Common myeloid progenitor, CD34-positive (primary cell): ENCODE results near the gene SPATS2L.

Experiments used
- CTCF ChIA-PET: fragments of 350-600 bp; sonication (Branson Sonifier 250); formaldehyde crosslinking; loops from one replicate; lab custom pipeline; 2021; ENCODE audit warnings: antibody characterized with exemption; lab: Charles Lee
- POLR2A ChIA-PET: fragments of 350-600 bp; sonication (Branson Sonifier 250); formaldehyde crosslinking; loops from one replicate; lab custom pipeline; 2021; ENCODE audit warnings: antibody characterized with exemption; lab: Charles Lee
- DNase-seq, 3 donors: peaks; one replicate each; pipeline versions ENCODE4 v3.0.0 to v3.0.0-alpha.2; 2013
- H3K27ac ChIP-seq, 2 experiments: 1 replicate in 1 of 2; 2 replicates in 1 of 2; pipeline ENCODE4 v1.7.0; 2013; ENCODE audit warnings: inconsistent platforms in 2 of 2, low read length in 2 of 2, mild to moderate bottlenecking in 2 of 2, low read depth in 1 of 2, moderate library complexity in 1 of 2; ENCODE audit not compliant: severe bottlenecking in 2 of 2, insufficient read depth in 1 of 2, poor library complexity in 1 of 2
- H3K27me3 ChIP-seq, 5 experiments: replicated peaks in 2 of 5; 1 replicate in 3 of 5; 2 replicates in 2 of 5; pipeline versions ENCODE4 v1.6.1 to v1.7.0; 2013; ENCODE audit warnings: low read length in 4 of 5, mild to moderate bottlenecking in 2 of 5, moderate library complexity in 2 of 5, inconsistent platforms in 1 of 5; ENCODE audit not compliant: insufficient read depth in 5 of 5, control insufficient read depth in 4 of 5
- H3K36me3 ChIP-seq, 4 experiments: 1 replicate in 2 of 4; 2 replicates in 2 of 4; pipeline versions ENCODE4 v1.6.1 to v1.7.0; 2013; ENCODE audit warnings: low read length in 3 of 4, control low read depth in 1 of 4, mild to moderate bottlenecking in 1 of 4; ENCODE audit not compliant: control insufficient read depth in 4 of 4, insufficient read depth in 4 of 4
- H3K4me1 ChIP-seq, 4 experiments: 1 replicate in 3 of 4; 2 replicates in 1 of 4; pipeline versions ENCODE4 v1.6.1 to v1.7.1; 2013; ENCODE audit warnings: low read length in 3 of 4, mild to moderate bottlenecking in 3 of 4, control low read depth in 1 of 4, inconsistent platforms in 1 of 4, moderate library complexity in 1 of 4; ENCODE audit not compliant: control insufficient read depth in 4 of 4, insufficient read depth in 4 of 4; ENCODE audit errors: control extremely low read depth in 1 of 4
- H3K4me3 ChIP-seq, 7 experiments: 1 replicate in 4 of 7; 2 replicates in 3 of 7; pipeline versions ENCODE4 v1.5.1 to v1.7.0; 2013; ENCODE audit warnings: mild to moderate bottlenecking in 7 of 7, low read length in 6 of 7, moderate library complexity in 6 of 7, inconsistent platforms in 2 of 7, low read depth in 2 of 7, control low read depth in 1 of 7; ENCODE audit not compliant: insufficient read depth in 4 of 7, control insufficient read depth in 1 of 7; ENCODE audit errors: extremely low read depth in 1 of 7
- H3K9me3 ChIP-seq, 5 experiments: 1 replicate in 4 of 5; 2 replicates in 1 of 5; pipeline versions ENCODE4 v1.6.1 to v1.7.1; 2013; ENCODE audit warnings: low read length in 4 of 5, mild to moderate bottlenecking in 2 of 5, inconsistent platforms in 1 of 5, low read depth in 1 of 5, moderate library complexity in 1 of 5; ENCODE audit not compliant: control insufficient read depth in 4 of 5, insufficient read depth in 2 of 5; ENCODE audit errors: control extremely low read depth in 1 of 5
- WGBS: methylation state at CpG from one replicate; pipeline ENCODE4 v1.1.5; 2013; ENCODE audit not compliant: insufficient coverage; 5-methylcytosine and 5-hydroxymethylcytosine counted together

SPATS2L gene

DNA sequence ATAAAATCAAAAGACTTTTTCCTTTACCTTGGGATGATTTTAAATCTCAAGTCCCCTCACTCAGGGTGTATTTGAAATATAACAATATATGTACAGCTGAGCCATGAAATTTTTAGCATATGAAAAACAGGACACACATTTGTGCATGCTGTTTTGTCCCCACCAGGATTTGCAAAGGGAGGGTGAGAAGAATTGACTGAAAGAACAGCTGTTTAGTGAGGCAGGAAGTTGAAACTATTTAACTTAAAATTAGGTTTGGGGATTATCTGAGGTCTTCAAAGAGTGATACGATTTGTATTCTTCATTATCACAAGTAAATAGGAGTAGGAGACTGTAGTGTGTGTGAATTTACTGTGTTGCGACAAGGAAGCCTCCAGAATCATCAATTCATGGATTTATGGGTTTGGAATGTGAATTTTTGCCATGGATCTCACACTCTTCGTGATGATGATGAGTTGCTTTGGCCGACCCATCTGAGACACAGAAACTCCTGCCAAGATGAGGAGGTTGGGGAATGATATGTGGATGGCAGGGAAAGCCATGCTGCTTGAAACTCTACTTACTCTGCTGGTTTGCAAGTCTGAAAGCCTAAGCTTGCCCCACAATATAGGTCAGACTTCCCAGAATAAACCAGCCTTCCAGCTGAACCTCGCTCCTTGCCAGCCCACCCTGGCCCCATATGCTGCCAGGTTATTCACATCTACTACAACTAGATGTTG lies 31.0 kb upstream of the SPATS2L start:
- Histone ChIP-seq H3K27ac (no peak overlapping the region), H3K4me3 (no peak overlapping the region), H3K4me1 (no peaks in the 10 kb centered on the region), H3K9me3 (peaks cover 0 to 2% (median 0%) of the 10 kb centered on the region in 5 experiments), H3K36me3 (no peaks in the 10 kb centered on the region), H3K27me3 (no peaks in the 10 kb centered on the region)
- POLR2A ChIA-PET = no interaction called here
- DNase-seq = no peak
- CTCF ChIA-PET = interaction anchor here (0.7 to 1.5 kb wide), 2 partner anchors 9 to 28 kb away, joined by 3 read pairs; no protein-coding TSS in a partner anchor
- WGBS = 100% methylated on average over 2 of the region's 5 CpGs

DNA sequence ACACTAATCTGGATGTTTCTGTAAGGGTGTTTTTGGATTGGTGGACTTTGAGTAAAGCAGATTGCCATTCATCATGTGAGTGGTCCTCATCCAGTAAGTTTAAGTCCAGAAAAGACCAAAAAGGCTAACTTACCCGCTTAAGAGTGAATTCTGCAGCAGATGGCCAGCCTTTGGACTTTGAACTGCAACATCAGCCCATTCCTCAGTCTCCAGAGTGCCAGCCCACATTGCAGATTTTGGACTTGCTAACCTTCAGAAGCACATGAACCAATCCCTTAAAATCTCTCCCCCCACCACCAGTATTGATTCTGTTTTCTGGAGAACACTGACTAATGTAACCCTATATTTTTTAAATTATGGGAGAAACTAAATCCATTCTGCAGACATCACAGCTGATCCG lies 30.0 kb upstream of the SPATS2L start:
- POLR2A ChIA-PET = no interaction called here
- no peak for DNase-seq

DNA sequence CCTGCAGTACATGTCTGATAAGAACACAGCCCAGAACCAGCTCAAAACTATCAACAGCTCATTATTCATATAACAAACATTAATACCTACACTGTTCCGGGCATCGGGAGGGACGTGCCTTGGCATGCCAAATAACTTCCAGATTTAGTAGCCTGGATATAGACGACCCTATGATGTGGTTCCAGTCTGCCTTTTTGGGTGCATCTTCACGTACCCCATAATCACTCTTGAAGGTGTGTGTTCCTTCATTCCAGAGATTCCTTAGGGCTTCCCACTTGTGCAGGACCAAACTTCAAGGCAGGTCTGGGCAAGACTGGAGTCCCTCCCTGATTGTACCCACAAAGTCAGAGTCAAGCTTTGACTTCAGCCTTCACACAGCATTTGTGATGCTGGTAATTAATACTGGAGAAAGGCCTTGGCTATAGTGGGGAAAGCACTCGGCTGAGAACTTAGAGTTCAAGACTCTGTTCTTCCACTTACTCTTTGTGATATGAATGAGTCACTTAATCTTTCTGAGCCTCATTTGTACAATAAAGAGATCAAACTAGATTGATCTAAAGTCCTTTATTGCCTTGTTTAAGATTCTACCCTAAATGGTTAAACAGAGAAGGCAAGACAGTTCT lies 27.7 kb upstream of the SPATS2L start:
- DNase-seq = no peak
- WGBS = 98% methylated on average over 5 of the region's 6 CpGs
- Histone ChIP-seq H3K4me3 (no peak overlapping the region), H3K4me1 (no peaks in the 10 kb centered on the region), H3K9me3 (peaks cover 0 to 2% (median 0%) of the 10 kb centered on the region in 5 experiments), H3K36me3 (no peaks in the 10 kb centered on the region), H3K27me3 (no peaks in the 10 kb centered on the region), H3K27ac (no peak overlapping the region)
- POLR2A ChIA-PET = no interaction called here
- CTCF ChIA-PET = no interaction called here

More for the DNA sequence above, 30.0 kb upstream of the SPATS2L start:
- H3K27ac ChIP-seq = no peak overlapping the region
- 100% methylated on average over 1 of the region's 2 CpGs for WGBS
- CTCF ChIA-PET = no interaction called here
- H3K27me3 ChIP-seq = no peaks in the 10 kb centered on the region
- H3K4me1 ChIP-seq = no peaks in the 10 kb centered on the region
- no peak overlapping the region for H3K4me3 ChIP-seq
- peaks cover 0 to 2% (median 0%) of the 10 kb centered on the region in 5 experiments for H3K9me3 ChIP-seq
- H3K36me3 ChIP-seq = no peaks in the 10 kb centered on the region

DNA sequence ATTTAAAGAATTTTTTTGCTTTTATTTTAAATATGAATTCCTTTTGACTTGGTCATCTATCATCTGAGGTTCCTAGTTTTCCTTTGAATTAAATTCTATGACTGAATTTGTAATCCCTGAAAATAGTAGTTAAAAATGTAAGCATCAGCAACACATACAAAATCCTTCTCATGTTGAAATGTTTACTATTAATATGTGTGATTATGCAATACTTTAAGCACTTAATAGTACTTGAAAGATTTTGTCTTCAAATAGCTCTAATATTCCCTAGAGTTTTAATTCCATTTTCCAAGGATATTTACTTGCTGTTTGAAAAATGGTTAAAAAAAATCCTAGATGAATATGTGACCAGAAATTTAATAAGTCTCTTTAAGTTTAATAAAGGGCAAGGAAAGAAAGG lies 26.6 kb upstream of the SPATS2L start:
- H3K27me3 ChIP-seq = no peaks in the 10 kb centered on the region
- H3K27ac ChIP-seq = no peak overlapping the region
- H3K4me1 ChIP-seq = no peaks in the 10 kb centered on the region
- CTCF ChIA-PET = no interaction called here
- POLR2A ChIA-PET = no interaction called here
- DNase-seq = no peak
- peaks cover 0 to 2% (median 0%) of the 10 kb centered on the region in 5 experiments for H3K9me3 ChIP-seq
- no peak overlapping the region for H3K4me3 ChIP-seq
- no peaks in the 10 kb centered on the region for H3K36me3 ChIP-seq

DNA sequence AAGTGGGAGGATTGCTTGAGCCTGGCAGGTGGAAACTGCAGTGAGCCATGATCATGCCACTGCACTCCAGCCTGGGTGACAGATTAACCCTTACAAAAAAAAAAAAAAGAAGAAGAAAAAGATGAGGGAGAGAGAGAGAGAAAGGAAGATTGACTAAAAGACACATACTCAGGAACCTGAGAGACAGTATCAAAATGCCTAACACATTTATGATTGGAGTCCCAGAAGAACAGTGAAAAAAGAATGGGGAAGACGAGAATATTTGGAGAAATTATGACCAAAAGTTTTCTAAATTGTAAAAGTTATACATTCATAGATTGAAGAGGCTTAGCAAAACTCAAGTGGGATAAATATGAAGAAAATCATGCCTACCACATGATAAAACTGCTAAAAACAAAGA lies 19.9 kb upstream of the SPATS2L start:
- ChIA-PET POLR2A (no interaction called here), CTCF (interaction anchor here (1.3 kb wide), 1 partner anchor 18 kb away, joined by 3 read pairs; no protein-coding TSS in a partner anchor)
- DNase-seq = no peak
- no peaks in the 10 kb centered on the region for H3K36me3 ChIP-seq
- no peak overlapping the region for H3K27ac ChIP-seq
- H3K27me3 ChIP-seq = no peaks in the 10 kb centered on the region
- no CpG with 5 or more reads among the region's 1 CpG for WGBS
- H3K4me1 ChIP-seq = no peaks in the 10 kb centered on the region
- peaks cover 0 to 5% (median 0%) of the 10 kb centered on the region in 5 experiments for H3K9me3 ChIP-seq
- no peak overlapping the region for H3K4me3 ChIP-seq

DNA sequence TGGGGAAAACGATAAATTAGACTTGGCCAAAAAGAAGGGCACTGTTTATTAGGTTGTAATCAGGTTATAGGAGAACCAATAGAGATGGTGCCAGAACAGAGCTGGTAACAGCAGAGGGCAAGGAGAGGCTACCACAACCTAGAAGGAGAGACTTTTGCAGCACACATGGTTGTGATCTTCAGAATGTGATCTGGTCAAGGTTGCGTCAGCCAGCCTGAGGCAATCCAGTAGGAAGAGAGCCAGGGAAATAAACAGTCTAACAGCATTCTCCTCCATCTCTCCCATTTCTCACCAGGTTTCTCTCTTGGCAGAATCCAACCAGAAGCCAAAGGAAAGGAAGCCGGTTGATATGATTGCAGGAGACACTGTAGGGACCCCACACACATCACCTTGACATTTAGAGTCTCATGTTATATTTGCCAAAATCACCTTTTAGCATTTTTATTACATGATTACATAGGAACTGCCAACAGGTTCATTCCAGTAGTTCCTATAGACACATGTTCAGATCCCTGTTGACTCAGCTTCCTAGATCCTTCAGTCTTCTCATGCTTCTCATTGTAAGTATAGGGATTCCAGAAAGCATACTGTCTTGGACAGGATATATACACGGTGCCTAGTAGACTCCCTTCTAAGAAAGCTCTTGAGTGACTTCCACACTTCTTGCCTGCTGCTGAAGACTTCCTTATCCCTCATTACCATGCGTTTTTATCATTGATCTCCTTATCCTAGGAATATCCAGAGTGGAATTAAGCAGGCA lies 17.6 kb upstream of the SPATS2L start:
- no peak for DNase-seq

DNA sequence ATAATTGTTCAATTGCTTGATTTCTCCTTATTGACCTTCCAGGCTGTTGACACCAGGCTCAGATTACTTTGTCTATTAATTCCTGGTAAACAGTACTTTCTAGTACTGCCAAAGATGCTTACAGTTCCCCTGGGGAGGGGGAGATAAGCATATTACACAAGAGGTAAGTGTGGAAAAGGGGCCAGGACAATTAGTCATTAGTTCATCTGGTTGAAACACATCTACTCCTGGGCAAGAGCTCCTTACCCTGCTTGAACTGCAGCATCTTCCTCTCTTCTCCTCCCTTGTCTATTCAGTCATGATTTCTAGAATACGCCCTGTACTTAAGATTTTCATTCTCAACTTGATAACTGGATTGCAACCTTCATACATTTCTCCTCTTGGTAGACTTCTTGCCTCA lies 10.4 kb upstream of the SPATS2L start:
- no peaks in the 10 kb centered on the region for H3K36me3 ChIP-seq
- POLR2A ChIA-PET = no interaction called here
- H3K4me1 ChIP-seq = no peaks in the 10 kb centered on the region
- CTCF ChIA-PET = no interaction called here
- no peak for DNase-seq
- WGBS = 100% methylated on average over 1 of the region's 1 CpG
- H3K9me3 ChIP-seq = no peaks in the 10 kb centered on the region
- no peaks in the 10 kb centered on the region for H3K27me3 ChIP-seq
- H3K27ac ChIP-seq = no peak overlapping the region
- no peak overlapping the region for H3K4me3 ChIP-seq

More for the DNA sequence above, 17.6 kb upstream of the SPATS2L start:
- H3K27ac ChIP-seq = no peak overlapping the region
- H3K4me1 ChIP-seq = no peaks in the 10 kb centered on the region
- no peaks in the 10 kb centered on the region for H3K36me3 ChIP-seq
- H3K27me3 ChIP-seq = no peaks in the 10 kb centered on the region
- ChIA-PET CTCF (no interaction called here), POLR2A (no interaction called here)
- 93% methylated on average over 4 of the region's 5 CpGs for WGBS
- H3K9me3 ChIP-seq = peaks cover 0 to 5% (median 0%) of the 10 kb centered on the region in 5 experiments
- no peak overlapping the region for H3K4me3 ChIP-seq
